Stimulated activated CD4-positive, alpha-beta T cell treated with anti-CD3 and anti-CD28 coated beads, Interleukin-4, amount 100 ng/mL, for 24 hours (primary cell): ENCODE results near the gene RERE.

Experiments
- DNase-seq: peaks from one replicate; pipeline ENCODE4 v3.0.0-alpha.2; 2020

The RERE gene

DNA sequence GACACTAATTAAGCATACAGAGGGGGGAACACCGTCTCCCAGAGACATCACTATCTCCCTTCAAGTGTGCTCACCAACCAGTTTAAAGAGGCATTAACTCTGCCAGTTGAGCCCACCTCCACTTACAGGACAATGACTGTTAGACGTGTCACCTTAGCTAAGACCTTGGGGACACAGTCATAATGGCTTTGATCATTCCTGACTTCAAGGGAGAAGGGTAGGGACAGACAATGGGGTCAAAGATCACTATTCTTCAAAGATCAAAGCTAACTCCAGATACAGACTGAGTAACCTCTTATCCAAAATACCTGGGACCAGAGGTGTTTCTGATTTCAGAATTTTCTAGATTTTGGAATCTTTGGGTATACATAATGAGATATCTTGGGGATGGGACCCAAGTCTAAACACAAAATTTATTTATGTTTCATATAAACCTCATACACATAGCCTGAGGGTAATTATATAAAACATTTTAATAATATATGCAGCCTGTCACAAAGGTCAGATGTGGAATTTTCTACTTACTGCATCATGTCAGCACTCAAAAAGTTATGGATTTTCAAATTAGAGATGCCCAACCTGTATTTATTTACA lies 253.4 kb downstream of the RERE start:
- DNase-seq: no peak

DNA sequence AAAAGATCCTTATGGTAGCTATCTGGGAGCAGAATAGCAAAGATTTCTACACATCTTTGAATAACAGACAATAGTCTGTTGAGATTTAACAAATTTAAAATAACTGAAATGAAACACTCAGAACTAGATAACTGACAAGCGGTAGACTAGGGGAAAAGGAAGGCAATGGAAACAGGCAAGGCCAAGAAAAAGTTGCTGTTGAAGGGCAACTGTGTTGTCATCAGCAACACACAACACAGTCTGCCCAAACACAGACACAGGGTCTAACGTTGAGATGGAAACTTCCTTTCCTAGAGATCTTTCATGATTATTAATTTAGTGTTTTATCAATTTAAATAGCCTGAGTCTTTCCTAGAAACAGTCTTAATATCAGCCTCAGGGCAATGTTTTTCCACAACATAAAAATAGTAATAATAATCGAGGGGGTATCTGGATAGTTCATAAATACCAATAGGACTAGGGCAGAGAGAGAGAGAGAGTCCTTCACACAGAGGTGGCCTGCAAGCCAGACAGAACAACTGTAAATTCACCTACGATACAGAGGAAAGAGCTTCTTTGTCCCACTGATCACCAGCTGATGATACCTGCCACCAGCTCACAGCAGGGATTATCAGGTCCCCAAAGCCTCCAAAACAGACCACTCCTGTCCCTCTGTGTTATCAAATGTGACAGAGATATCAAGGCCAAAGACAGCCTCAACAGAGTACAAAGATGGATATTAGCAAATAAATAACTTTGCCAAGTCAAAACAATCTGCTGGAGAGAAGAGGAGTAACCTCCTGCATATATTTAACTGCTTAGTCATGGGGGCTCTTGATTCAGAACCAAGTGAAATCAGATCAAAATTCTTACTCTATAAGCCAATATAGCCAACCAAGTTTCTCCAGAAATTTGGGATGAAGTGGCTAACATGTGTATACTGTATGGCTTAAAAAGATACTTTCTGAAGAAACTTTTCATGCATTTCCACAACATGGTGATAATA lies 254.3 kb downstream of the RERE start:
- no peak for DNase-seq

DNA sequence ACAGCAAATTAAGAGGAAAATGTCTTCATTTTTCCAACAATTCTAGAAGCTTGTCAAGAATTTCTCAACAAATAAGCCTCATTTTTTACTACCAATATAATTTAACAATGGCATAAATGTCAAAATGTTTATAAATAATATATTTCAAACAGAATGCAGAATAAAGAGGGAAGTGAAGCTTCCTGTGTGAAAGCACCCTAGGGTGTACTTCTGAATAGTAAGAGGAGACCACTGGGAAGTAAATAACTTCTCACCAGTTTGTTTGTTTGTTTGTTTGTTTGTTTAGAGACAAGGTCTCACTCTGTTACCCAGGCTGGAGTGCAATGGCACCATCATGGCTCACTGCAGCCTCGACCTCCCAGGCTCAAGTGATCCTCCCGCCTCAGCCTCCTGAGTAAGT lies 255.2 kb downstream of the RERE start:
- DNase-seq: no peak

DNA sequence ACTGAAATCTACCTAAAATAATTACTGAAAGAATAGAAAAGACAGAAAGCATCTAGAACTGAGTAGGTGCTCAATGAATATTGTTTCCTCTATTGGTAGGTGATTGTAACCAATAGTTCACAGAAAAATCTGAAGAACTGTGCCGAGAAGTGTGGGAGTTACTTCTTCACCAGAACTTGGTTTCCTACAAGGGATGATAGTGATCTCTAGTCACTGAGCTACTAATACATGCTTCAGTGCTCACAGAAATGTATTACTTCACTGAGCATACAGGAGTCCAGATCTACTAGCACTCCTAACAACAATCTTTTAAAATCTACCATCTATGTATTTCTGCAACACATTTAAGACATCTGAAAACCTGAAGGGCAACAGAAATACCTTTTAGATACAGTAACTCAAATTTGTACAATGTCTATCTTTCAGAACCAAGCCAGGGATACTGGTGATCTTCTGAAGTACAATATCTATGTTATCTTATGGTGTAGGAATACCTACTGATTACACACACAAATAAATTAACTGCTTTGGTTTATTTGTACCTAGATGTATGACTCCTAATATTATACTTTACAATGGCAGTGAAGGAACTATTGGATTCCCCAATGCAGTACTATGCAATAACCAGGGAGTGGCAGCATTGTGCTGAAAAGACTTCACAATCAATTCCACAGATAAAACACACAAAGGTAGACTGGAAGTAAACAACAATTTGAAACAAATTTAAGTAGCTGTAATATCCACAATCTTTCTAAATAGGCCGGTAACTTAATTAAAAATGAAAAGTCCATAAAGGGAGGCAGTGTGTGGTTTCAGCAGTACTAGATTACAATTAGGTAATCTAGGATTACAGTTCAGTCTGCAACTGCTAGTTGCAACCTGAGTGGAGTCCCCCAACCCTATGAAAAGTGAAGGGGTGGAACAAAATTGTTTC lies 256.6 kb downstream of the RERE start:
- DNase-seq: peak; percentile 37

DNA sequence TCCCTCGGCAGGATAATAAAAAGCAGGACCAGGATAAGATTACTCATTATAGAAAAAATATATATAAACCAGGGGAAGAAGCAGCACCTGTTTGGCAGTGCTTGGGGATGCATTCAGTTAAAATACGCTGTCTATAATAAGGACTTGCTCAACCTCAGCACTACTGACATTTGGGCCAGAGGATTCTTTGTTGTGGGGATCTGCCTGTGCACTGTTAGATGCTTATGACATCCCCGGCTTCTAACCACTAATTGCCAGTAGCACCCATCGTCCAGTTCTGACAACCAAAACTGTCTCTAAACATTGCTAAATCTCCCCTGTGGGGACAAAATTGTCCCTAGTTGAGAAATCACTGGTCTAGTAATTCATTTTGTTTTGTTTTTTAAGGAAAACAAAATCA lies 257.4 kb downstream of the RERE start:
- no peak for DNase-seq

DNA sequence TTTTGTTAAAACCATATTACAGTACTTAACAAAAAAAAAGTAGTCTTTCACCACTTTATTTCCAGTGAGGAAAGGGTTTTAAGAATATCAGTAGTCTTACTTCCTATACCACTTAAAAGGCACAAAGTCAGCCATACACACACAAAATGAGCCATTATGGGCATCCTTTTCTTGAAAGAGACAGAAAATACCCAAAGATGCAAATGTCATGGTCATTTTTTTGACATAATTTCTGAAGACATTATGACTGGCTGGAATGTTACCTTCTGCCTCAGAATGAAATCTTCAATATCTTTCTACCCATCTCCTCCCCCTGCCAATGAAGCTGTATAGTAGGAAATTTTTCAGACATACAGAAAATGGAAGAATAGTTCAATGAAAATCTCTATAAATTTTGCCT lies 261.9 kb downstream of the RERE start:
- no peak for DNase-seq

DNA sequence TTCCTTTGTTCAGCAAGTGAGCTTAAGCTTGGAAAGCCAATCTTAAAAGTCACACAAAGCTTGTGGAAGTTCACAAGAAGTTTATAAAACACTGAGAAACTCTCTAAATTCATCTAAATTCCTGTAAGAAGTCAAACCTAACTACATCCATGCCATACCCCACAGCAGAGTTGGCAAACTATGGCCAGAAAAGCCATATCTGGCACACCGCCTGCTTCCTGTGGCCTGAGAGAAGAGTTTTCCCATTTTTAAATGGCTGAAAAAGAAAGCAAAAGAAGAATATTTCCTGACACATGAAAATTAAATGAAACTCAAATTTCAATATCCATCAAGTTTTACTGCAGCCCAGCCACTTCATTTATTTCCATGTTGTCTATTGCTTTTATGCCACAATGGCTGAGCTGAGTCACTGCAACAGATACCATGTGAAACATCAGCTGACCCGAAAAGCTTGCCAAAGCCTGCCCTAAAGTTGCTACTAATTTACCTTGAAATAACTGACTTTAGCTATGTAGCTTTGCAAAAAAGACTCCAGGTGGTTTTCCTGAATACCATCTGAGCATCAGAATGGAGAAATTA lies 262.4 kb downstream of the RERE start:
- DNase-seq: no peak

DNA sequence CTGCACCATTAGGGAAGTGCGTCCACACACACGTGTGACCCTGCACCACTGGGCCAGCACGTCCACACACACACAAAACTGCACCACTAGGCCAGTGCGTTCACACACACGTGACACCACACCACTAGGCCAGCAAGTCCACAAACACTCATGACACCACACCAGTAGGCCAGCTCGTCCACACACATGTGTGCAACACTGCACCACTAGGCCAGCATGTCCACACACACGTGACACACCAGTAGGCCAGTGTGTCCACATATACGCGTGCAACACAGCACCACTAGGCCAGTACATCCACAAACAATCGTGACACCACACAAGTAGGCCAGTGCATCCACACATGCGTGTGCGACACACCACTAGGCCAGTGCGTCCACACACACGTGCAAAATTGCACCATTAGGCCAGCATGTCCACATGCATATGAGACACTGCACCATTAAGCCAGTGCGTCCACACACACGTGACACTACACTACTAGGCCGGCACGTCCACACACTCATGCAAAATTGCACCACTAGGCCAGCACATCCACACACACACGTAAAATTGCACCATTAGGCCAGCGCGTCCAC lies 264.5 kb downstream of the RERE start:
- no peak for DNase-seq

DNA sequence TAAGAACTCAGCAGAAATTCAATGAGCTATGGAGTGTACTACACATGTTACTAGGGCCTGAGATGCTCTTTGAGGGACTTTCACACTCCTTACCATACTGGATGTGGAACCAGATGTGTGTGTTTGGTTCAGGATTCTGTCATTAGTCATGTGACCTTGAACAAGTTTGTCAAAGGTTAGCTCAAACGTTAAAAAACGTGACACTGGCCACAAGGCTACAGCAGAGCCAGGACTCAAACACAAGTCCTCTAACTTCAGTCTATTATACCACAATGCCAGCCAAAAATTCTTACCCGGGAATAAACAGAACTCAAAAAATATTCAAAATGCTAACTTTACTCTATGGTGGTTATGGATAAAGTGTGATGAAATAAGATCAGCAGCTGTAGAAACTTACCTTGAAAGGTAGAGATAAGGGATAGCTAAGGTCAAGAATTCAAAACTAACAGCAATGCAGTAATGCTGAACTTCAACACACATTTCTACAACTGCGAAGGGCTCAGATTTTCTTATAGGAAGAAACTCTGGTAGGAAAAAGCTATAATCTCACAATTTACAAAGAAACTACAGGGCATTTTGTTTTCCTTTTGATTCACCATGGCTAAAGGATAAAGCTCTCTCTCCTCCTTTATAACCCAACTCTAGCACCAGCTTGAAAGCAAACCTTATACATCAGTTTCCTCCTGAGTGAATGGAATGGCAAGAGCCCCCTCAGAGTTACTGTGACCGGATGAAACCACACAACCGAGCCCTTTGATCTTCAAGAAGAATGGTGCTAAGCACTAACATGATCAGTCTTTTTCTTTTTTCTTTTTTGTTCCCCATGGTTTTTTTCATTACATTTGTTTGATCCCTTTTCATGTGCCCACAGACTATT lies 265.6 kb downstream of the RERE start:
- no peak for DNase-seq

DNA sequence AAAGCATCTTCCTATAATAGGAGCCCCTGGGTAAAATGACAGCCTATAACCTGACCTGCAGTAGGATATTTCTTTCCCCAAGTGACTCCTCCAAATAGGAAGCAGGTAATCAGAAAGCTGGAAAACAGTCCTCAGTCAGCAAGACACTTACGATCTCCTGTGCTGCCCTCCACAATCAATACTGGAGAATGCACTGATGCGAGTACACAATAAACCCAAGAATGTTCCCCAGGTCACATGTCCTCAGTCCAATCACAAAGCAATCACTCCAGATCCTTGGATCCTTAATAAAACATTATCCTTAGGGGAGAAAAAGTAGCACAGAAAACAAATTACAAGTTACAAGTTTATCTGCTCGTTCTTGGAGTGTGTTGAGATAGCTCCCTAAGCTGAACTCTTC lies 266.4 kb downstream of the RERE start:
- peak; percentile 24 for DNase-seq

DNA sequence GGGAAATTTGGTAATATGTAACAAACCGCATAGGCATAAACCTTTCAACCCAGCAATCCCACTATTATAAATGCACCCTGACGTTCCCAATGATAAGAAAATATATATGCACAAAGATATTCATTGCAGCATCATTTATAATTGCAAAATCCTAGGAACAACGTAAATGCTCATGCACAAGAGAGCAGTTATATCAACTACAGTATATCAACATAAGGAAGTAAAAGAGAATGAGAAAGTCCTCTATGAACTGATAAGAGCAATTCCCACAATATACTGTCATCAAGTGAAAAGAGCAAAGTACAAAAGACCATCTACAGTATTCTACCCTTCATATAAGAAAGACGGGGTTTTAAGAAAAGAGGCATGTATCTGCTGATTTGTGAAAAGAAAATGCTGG lies 269.6 kb downstream of the RERE start:
- no peak for DNase-seq

DNA sequence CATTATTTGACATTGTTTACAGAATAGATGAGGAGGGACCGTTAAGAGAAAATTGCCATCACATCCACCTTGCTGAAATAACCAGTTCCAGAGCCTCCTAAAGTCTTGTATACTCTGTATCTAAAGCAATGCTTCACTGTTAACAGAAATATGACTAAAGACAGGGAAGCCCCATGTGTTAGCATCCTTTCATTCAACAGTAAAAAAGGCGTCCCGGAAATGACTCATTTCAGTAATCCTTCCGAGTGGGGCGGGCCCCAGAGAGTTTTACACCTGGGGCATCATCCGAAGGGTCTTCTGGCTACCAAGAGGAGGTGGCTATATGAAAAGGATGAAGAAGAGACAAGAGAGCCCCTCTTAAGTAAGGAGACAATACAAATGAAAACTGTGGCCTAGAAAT lies 272.4 kb downstream of the RERE start:
- DNase-seq: peak; percentile 24

DNA sequence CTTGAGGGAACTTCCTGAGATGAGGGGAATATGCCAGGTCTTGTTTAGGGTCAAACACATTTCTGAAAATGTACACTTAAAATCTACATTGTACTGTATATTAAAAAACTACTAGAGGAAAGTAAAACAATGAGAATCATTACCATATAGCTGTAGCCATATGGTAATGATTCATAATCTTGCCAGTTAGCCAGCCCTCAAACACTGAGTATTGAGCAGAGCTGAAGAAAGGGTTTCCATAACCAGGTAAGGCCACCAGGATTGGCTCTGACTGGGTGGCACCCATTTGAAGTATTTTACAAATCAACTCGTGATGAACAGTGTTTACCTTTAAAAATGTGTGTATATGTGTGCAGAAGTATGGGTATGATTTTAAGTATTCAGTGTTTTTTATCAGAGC lies 272.8 kb downstream of the RERE start:
- no peak for DNase-seq

DNA sequence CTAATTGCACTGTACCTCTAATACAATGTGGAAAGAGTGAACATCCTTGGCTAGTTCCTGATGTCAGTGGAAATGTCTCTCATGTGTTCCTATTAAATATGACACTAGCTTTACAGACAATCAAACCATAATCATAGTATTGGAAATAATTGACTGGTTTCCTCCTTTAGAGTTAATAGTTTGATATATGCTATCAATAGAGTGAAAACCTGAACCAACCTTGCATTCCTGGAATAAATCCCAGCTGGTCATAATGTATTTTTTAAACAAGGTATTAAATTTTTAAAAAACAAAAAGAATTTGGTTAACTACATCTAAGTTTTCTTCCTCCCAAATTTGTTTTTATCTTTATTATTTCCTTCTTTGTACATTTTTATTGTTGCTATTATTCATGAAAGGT lies 273.5 kb downstream of the RERE start:
- DNase-seq: no peak

DNA sequence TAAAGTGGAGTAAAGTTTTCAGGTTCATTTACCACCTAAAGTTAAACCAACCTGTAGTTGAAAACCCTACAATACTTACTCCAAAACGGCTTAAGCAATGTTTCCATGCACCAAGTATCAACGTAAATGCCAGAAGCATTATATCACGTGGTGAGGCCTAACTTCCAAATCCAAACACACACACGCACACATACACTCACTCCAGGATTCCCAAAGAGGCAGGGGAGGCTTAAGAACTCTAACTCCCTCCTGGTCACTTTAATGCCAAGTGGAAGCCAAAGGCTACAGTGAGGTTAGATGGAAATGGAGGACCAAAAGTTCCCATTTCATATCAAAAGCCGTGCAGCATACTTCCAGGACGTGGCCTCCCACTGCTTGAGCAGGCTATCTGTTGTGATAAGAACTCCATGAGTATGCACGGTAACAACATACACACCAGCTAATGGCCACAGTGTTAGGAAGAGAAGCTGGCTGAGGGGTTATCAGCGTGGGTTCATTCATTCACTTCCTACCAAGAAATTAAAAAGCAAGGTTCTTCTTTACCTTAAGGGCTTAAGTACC lies 275.4 kb downstream of the RERE start:
- DNase-seq: no peak

DNA sequence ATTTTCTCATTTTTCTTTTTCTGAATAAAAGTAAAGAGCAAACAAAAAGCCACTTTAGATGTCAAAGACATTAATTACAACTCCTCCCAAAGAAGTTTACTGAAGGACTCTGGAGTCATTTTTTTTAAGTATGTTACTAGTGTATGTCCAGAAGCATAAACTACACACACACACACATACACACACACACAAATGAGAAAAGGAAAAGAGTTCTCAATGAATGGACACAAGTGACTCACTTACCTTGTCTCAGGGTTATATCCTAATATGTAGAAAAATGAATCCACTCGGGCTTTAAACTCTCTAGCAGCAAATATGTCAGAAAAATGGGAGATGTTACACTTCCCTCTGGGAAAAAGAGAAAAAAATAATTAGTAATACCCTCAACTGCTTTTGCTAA lies 276.5 kb downstream of the RERE start:
- no peak for DNase-seq

DNA sequence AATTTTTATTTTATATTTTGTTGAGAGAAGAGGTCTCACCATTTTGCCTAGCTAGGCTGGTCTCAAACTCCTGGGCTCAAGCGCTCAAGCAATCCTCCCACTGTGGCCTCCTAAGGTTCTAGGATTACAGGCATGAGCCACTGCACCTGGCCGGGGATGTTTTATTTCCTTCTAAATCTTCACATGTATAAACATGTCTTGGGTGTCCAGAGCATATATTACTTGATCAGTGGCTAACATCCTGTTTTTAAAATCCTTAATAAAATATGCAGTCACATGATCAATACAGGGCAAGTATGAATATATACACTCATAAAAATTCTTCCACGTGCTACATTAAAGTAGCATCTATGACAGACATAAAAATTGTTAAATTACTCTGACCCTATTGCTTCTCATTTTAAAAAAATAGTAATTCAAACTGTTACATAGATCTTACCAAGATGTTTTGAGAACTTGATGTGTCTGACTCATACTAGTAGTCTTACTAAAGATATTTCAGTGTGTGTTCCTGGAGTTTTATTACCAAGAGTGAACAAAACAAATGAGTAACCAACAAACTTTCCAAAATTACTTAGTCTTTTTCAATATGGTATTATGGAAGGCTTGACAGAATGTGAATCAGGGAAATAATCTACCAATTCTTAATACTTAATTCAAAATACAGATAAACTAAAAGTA lies 277.0 kb downstream of the RERE start:
- DNase-seq: no peak

DNA sequence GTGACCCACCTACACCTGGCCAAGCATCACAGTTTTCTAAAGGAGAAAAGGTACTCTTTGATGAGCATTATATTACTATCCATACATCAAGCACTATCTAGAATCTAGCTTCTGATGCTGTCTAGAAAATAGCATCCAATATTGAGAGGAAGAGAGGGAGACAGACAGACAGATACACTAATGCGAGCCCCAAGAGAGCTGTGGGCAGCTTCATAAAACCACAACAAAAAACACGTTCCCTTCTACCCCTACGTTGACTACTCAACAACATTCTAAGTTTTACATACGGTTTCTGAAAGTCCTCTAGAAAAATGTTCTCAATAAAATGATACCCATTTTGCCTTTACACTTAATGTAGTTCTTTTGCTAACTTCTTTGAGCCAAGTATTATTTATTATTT lies 277.8 kb downstream of the RERE start:
- DNase-seq: no peak

DNA sequence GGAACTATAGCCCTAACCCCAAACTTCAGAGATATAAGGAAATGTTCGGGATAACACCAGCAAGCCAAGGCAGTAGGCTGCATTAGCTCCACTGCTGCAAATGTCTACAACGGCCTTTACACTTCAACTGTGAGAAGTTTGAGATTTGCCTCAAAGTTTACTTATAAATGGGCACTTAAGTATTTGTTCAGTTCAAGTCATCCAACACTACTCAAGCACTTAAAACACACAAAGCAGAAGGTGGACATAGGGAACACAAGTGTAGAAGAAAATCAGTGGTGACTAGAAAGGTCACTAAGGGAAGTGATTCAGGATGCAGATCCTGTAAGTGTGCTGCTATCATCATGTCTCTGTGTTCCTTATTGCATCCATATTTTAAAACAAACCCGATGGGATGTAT lies 278.9 kb downstream of the RERE start:
- no peak for DNase-seq

DNA sequence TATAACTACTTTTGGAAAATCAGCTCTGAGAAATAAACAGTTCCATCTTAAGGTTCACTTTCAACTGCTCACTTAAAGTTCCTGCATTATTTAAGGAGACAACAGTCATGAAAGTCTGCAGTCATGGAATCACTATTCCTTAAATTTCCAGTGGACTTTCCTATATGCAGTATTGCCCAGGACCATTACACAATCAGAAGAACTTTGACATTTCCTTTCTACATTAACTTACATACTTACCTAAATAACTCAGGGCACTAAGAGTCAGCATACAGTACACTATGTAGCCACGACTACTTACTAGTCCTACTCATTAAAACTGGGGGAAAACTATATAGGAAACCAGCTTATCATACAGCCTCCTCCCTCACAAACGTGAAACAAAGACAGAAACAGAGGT lies 279.4 kb downstream of the RERE start:
- DNase-seq: no peak

DNA sequence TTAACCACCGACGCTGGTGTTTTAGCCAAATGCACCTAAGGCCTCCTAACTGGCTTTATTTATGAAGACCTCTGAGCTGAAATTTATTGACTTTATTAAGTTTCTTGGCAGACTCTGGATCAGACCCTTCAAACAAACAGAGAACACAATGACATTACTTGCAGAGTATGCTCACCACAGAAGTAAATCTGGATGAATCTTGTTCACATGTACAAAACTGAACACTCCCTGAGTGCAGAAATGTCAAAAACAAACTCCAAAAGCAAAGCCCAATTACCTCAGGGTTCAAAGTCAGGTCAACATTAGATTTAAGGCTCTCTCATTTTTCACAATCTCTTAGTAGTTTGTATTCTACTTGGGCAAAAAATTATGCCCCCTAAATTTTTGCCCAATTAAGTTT lies 280.9 kb downstream of the RERE start:
- DNase-seq: no peak
